ENCODE data around the gene BRPF1.
A peak's percentile ranks its signal among the peaks of the same experiment; 100 is the strongest.
"Not testable (repeated sequence)": the region's sequence is repeated elsewhere in the genome, so short reads cannot be mapped to it uniquely, and the experiment has no call there.

Gene BRPF1

GRCh38 chr3:9768141-9768775, 36.7 kb downstream of the BRPF1 start:
- DNase-seq (ENCODE audit: low spot score), result no peak

GRCh38 chr3:9769012-9769411, 37.5 kb downstream of the BRPF1 start:
- no peak for DNase-seq (ENCODE audit: low spot score)

- DNase-seq (ENCODE audit: low spot score), result peak; percentile 74
Observed at GRCh38 chr3:9769426-9770275, 38.1 kb downstream of the BRPF1 start, which contains the start of gene CAMK1. Gene CAMK1, minus strand, starts transcription at chr3:9769947. Its CDS starts 2,198 bp downstream, at chr3:9767749.

GRCh38 chr3:9770276-9770812, 38.8 kb downstream of the BRPF1 start:
- DNase-seq (ENCODE audit: low spot score), result no peak

- DNase-seq (ENCODE audit: low spot score), result not testable (repeated sequence)
Observed at GRCh38 chr3:9771007-9771406, 39.5 kb downstream of the BRPF1 start.

- DNase-seq (ENCODE audit: low spot score), result no peak
Observed at GRCh38 chr3:9776896-9777693, 45.6 kb downstream of the BRPF1 start.

GRCh38 chr3:9777694-9778021, 46.1 kb downstream of the BRPF1 start:
- no peak for DNase-seq (ENCODE audit: low spot score)

GRCh38 chr3:9778143-9779074, 46.9 kb downstream of the BRPF1 start:
- DNase-seq (ENCODE audit: low spot score), result peak; percentile 63

- DNase-seq (ENCODE audit: low spot score), result no peak
Observed at GRCh38 chr3:9779075-9779593, 47.6 kb downstream of the BRPF1 start.

- DNase-seq (ENCODE audit: low spot score), result no peak
Observed at GRCh38 chr3:9779721-9780457, 48.4 kb downstream of the BRPF1 start.

- DNase-seq (ENCODE audit: low spot score), result no peak
Observed at GRCh38 chr3:9780458-9780812, 48.9 kb downstream of the BRPF1 start.

GRCh38 chr3:9780910-9781309, 49.4 kb downstream of the BRPF1 start:
- no peak for DNase-seq (ENCODE audit: low spot score)

GRCh38 chr3:9781551-9781950, 50.0 kb downstream of the BRPF1 start:
- DNase-seq (ENCODE audit: low spot score), result no peak

- DNase-seq (ENCODE audit: low spot score), result no peak
Observed at GRCh38 chr3:9781978-9782603, 50.6 kb downstream of the BRPF1 start.

GRCh38 chr3:9782770-9783169, 51.2 kb downstream of the BRPF1 start:
- DNase-seq (ENCODE audit: low spot score), result no peak

- no peak for DNase-seq (ENCODE audit: low spot score)
Observed at GRCh38 chr3:9783954-9784353, 52.4 kb downstream of the BRPF1 start.

GRCh38 chr3:9784965-9785364, 53.4 kb downstream of the BRPF1 start:
- DNase-seq (ENCODE audit: low spot score), result no peak

GRCh38 chr3:9785602-9786001, 54.1 kb downstream of the BRPF1 start:
- DNase-seq (ENCODE audit: low spot score), result no peak

- no peak for DNase-seq (ENCODE audit: low spot score)
Observed at GRCh38 chr3:9786209-9786739, 54.7 kb downstream of the BRPF1 start.
